ENCODE measurements around the gene SPRY1.

SPRY1 gene

GRCh38 chr4:123446865-123447474 lies 50.4 kb downstream of the SPRY1 start:
- DNase-seq = no peak

GRCh38 chr4:123449362-123449761 lies 52.8 kb downstream of the SPRY1 start:
- DNase-seq = no peak

- DNase-seq = no peak
Observed at GRCh38 chr4:123449780-123450179, 53.2 kb downstream of the SPRY1 start.

- DNase-seq = no peak
Observed at GRCh38 chr4:123450393-123450792, 53.8 kb downstream of the SPRY1 start.

GRCh38 chr4:123452616-123453015 lies 56.0 kb downstream of the SPRY1 start:
- DNase-seq = no peak

- no peak for DNase-seq
Observed at GRCh38 chr4:123453061-123453680, 56.6 kb downstream of the SPRY1 start.

All from NCI-H526 (cell line).